SK-N-MC (cell line): ENCODE measurements around the gene RBM4.

Experiments
- EZH2 ChIP-seq: fragments of 200-600 bp; sonication (generic); IDR thresholded peaks from one replicate; pipeline ENCODE4 v1.6.1; 2017; ENCODE audit warnings: antibody characterized with exemption
- FOXP2 ChIP-seq: optimal IDR thresholded peaks from 2 replicates; pipeline ENCODE3; 2011; ENCODE audit warnings: mild to moderate bottlenecking, moderate library complexity; ENCODE audit not compliant: insufficient read depth; ENCODE audit errors: extremely low read length, control extremely low read depth
- POLR2AphosphoS5 ChIP-seq: IDR thresholded peaks from 2 replicates; pipeline ENCODE4 v1.6.1; 2012; ENCODE audit warnings: mild to moderate bottlenecking, low read depth, low read length, borderline replicate concordance

DNA sequence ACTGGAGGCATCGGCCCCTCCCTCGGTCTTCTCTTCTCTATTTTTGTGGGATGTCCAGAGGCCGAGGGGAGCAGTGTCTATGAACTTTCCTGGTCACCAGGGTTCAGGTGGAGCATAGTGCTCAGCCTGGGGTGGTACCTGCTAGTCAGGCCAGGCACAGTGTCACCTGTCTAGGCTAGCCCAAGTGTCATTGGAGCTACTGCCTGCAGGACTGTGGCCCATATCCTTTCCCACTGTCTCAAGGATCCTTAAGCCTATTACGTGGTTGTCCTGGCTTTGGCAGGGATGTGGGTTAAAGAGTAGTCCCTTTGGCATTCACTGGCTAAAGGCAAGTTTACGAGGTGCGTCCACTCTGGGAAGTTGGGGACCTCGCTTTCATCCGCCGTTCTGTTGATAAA lies 12.8 kb upstream of the RBM4 start:
- TF ChIP-seq POLR2AphosphoS5, result no peak
- no peak for TF ChIP-seq EZH2
- TF ChIP-seq FOXP2, result no peak
